HepG2 (cell line): ENCODE data around the gene GTF2I. TPM values are rescaled to one million over a fixed set of nuclear protein-coding genes. Genes with fewer than 3 reads are reported as not detected.

ENCODE experiments used
- ATF1 ChIP-seq: IDR thresholded peaks from 2 replicates; pipeline ENCODE4 v1.6.1; 2016; ENCODE audit warnings: mild to moderate bottlenecking, control low read depth
- CBX2 ChIP-seq, 2 experiments: fragments of 200-600 bp in 1 of 2; sonication (generic); formaldehyde crosslinking in 1 of 2; IDR thresholded peaks; 2 replicates each; pipeline versions ENCODE4 v1.7.0 to v1.8.1; 2018 to 2022; ENCODE audit warnings: low read depth in 2 of 2, low read length in 1 of 2, mild to moderate bottlenecking in 1 of 2, missing genetic modification reagents in 1 of 2
- DNMT1 ChIP-seq: sonication (generic); formaldehyde crosslinking; IDR thresholded peaks from 2 replicates; pipeline ENCODE4 v1.5.1; 2020; ENCODE audit warnings: mild to moderate bottlenecking, missing genetic modification reagents
- FOXK1 ChIP-seq: sonication (generic); formaldehyde crosslinking; IDR thresholded peaks from 2 replicates; pipeline ENCODE4 v1.4.0; 2020; ENCODE audit warnings: low read depth, missing genetic modification reagents, borderline replicate concordance
- GATA4 ChIP-seq: sonication (generic); IDR thresholded peaks from 2 replicates; pipeline ENCODE4 v1.6.1; 2016; ENCODE audit warnings: antibody characterized with exemption, low read depth, borderline replicate concordance
- IKZF1 ChIP-seq: fragments of 450-650 bp; IDR thresholded peaks from 2 replicates; pipeline ENCODE4 v1.7.1; 2016
- KDM3A ChIP-seq: IDR thresholded peaks from 2 replicates; pipeline ENCODE4 v1.6.1; 2018; ENCODE audit warnings: low read depth, missing compliant biosample characterization
- MTF1 ChIP-seq: sonication (generic); formaldehyde crosslinking; IDR thresholded peaks from 2 replicates; pipeline ENCODE4 v1.5.0; 2020; ENCODE audit warnings: missing genetic modification reagents
- MXI1 ChIP-seq: IDR thresholded peaks from 3 replicates; pipeline ENCODE4 v1.6.1; 2012; ENCODE audit warnings: low read depth, low read length, inconsistent platforms, borderline replicate concordance
- NFRKB ChIP-seq: fragments of 450-650 bp; IDR thresholded peaks from 2 replicates; pipeline ENCODE4 v1.6.1; 2017
- PHF5A ChIP-seq: IDR thresholded peaks from one replicate; pipeline ENCODE4 v1.6.1; 2018; ENCODE audit warnings: low read depth, missing genetic modification reagents; ENCODE audit not compliant: unreplicated experiment
- PITX1 ChIP-seq: sonication (generic); formaldehyde crosslinking; IDR thresholded peaks from 2 replicates; pipeline ENCODE4 v1.5.1; 2020; ENCODE audit warnings: mild to moderate bottlenecking, missing genetic modification reagents
- POLR2AphosphoS2 ChIP-seq: IDR thresholded peaks from 2 replicates; pipeline ENCODE4 v1.6.1; 2011; ENCODE audit warnings: low read depth, low read length, improper control_type of control experiment
- REXO4 ChIP-seq: sonication (generic); formaldehyde crosslinking; IDR thresholded peaks from 2 replicates; pipeline ENCODE4 v1.8.0; 2022; ENCODE audit warnings: missing genetic modification reagents, mild to moderate bottlenecking, borderline replicate concordance
- RXRB ChIP-seq: IDR thresholded peaks from 2 replicates; pipeline ENCODE4 v1.6.1; 2016; ENCODE audit warnings: borderline replicate concordance, missing genetic modification reagents, missing compliant biosample characterization
- SSRP1 ChIP-seq: IDR thresholded peaks from 2 replicates; pipeline ENCODE4 v1.6.1; 2016; ENCODE audit warnings: control low read depth
- TSC22D2 ChIP-seq: sonication (generic); formaldehyde crosslinking; IDR thresholded peaks from 2 replicates; pipeline ENCODE4 v1.5.1; 2020; ENCODE audit warnings: missing genetic modification reagents, mild to moderate bottlenecking, borderline replicate concordance
- ZBTB26 ChIP-seq: IDR thresholded peaks from 2 replicates; pipeline ENCODE4 v1.6.1; 2016; ENCODE audit warnings: missing compliant biosample characterization, missing genetic modification reagents, borderline replicate concordance
- ZFP36L1 ChIP-seq: sonication (generic); formaldehyde crosslinking; IDR thresholded peaks from 2 replicates; pipeline ENCODE4 v1.8.0; 2022; ENCODE audit warnings: mild to moderate bottlenecking, missing genetic modification reagents, moderate library complexity
- ZFP36L2 ChIP-seq: sonication (generic); formaldehyde crosslinking; IDR thresholded peaks from 2 replicates; pipeline ENCODE4 v1.4.0; 2020; ENCODE audit warnings: missing genetic modification reagents
- ZMYM2 ChIP-seq: sonication (generic); formaldehyde crosslinking; IDR thresholded peaks from 2 replicates; pipeline ENCODE4 v1.8.0; 2022; ENCODE audit warnings: mild to moderate bottlenecking, missing genetic modification reagents
- ZNF10 ChIP-seq: sonication (generic); formaldehyde crosslinking; IDR thresholded peaks from 2 replicates; pipeline ENCODE4 v1.4.0; 2020; ENCODE audit warnings: mild to moderate bottlenecking, low read depth, missing genetic modification reagents, borderline replicate concordance
- ZNF160 ChIP-seq: sonication (generic); formaldehyde crosslinking; IDR thresholded peaks from 2 replicates; pipeline ENCODE4 v1.8.0; 2022; ENCODE audit warnings: mild to moderate bottlenecking, inconsistent platforms, missing genetic modification reagents
- ZNF205 ChIP-seq: IDR thresholded peaks from 2 replicates; pipeline ENCODE4 v1.6.1; 2018; ENCODE audit warnings: missing biosample characterization, missing genetic modification reagents
- ZNF251 ChIP-seq: sonication (generic); formaldehyde crosslinking; IDR thresholded peaks from 2 replicates; pipeline ENCODE4 v1.9.0; 2021; ENCODE audit warnings: mild to moderate bottlenecking, missing genetic modification reagents
- ZNF281 ChIP-seq: sonication (generic); formaldehyde crosslinking; IDR thresholded peaks from 2 replicates; pipeline ENCODE4 v1.4.0; 2020; ENCODE audit warnings: missing genetic modification reagents, borderline replicate concordance
- ZNF75D ChIP-seq: sonication (generic); formaldehyde crosslinking; IDR thresholded peaks from 2 replicates; pipeline ENCODE4 v1.8.1; 2023; ENCODE audit warnings: missing genetic modification reagents, mild to moderate bottlenecking, borderline replicate concordance
- ZSCAN29 ChIP-seq: sonication (generic); formaldehyde crosslinking; conservative IDR thresholded peaks from 2 replicates; pipeline ENCODE4 v1.4.0; 2020; ENCODE audit warnings: mild to moderate bottlenecking, missing genetic modification reagents
- ZSCAN9 ChIP-seq: IDR thresholded peaks from 2 replicates; pipeline ENCODE4 v1.6.1; 2016; ENCODE audit warnings: borderline replicate concordance
- polyA plus RNA-seq, 8 experiments: library from polyadenylated mRNA; depleted of rRNA in 3 of 8; stranded (reverse) in 7 of 8; unstranded in 1 of 8; fragments of >200 nt; fragmentation: Illumina TruSeq in 4 of 8; extraction: Trizol in 4 of 8; gene quantifications; 2 replicates each; pipeline versions ENCODE4 v1.2.1 to v1.2.3, GENCODE V29; 2011 to 2016; ENCODE audit warnings: low read depth in 4 of 8, missing spikeins in 1 of 8, mixed read lengths in 1 of 8; ENCODE audit not compliant: insufficient read depth in 1 of 8
- total RNA-seq, 5 experiments: library from RNA; depleted of rRNA; stranded (reverse); fragments of >200 nt; fragmentation: Illumina TruSeq; extraction: Trizol; gene quantifications; 2 replicates each; pipeline ENCODE4 v1.2.3, GENCODE V29; 2016; ENCODE audit warnings: low read depth in 1 of 5

The GTF2I gene
- total and polyA plus RNA-seq, 2 of the 13 experiments (the other 11 are each of a cell fraction or from before 2014, with no cell fraction given) = 74.6 to 125 TPM

GRCh38 chr7:74656837-74657691, 454 bp upstream of the GTF2I start (continued):
- TF ChIP-seq ZBTB26 (CRISPR knock-in tag) (0 out of 2 replicates have a peak, but pooled peaks have one; percentile 15), CBX2 (IDR thresholded peaks at IDR 0.05; ENCODE audit: low read depth, low read length) (no peak), CBX2 (CRISPR knock-in tag; IDR thresholded peaks at IDR 0.05; ENCODE audit: low read depth) (no peak), GATA4 (no peak), FOXK1 (CRISPR knock-in tag) (peak; percentile 49; the same call in 1 of the 2 replicates), DNMT1 (CRISPR knock-in tag) (no peak), RXRB (CRISPR knock-in tag) (peak; percentile 49; the same call in 1 of the 2 replicates), REXO4 (CRISPR knock-in tag) (no peak), ZFP36L1 (CRISPR knock-in tag) (no peak), KDM3A (CRISPR knock-in tag) (no peak), SSRP1 (CRISPR knock-in tag) (no peak), NFRKB (peak; percentile 68), IKZF1 (no peak), ZNF251 (CRISPR knock-in tag) (no peak), ZNF10 (CRISPR knock-in tag) (no peak), ZNF160 (no peak), ZNF281 (CRISPR knock-in tag) (peak; percentile 97), PHF5A (CRISPR knock-in tag) (peak; percentile 64), ZNF75D (CRISPR knock-in tag) (no peak), MTF1 (CRISPR knock-in tag) (no peak), POLR2AphosphoS2 (no peak), ATF1 (CRISPR knock-in tag) (no peak), TSC22D2 (CRISPR knock-in tag) (peak; percentile 77), ZNF205 (no peak), ZFP36L2 (peak; percentile 59; the same call in 1 of the 2 replicates), MXI1 (peak; percentile 68; the same call in 1 of the 3 replicates), PITX1 (CRISPR knock-in tag) (no peak), ZSCAN9 (0 out of 2 replicates have a peak, but pooled peaks have one; percentile 77), ZSCAN29 (no peak), ZMYM2 (CRISPR knock-in tag) (0 out of 2 replicates have a peak, but pooled peaks have one; percentile 27)
